ENCODE results near the gene HYLS1. TPM values are rescaled to one million over a fixed set of nuclear protein-coding genes. Genes with fewer than 3 reads are reported as not detected.

Gene HYLS1
- total RNA-seq, 1 donor = 5.8 TPM

DNA sequence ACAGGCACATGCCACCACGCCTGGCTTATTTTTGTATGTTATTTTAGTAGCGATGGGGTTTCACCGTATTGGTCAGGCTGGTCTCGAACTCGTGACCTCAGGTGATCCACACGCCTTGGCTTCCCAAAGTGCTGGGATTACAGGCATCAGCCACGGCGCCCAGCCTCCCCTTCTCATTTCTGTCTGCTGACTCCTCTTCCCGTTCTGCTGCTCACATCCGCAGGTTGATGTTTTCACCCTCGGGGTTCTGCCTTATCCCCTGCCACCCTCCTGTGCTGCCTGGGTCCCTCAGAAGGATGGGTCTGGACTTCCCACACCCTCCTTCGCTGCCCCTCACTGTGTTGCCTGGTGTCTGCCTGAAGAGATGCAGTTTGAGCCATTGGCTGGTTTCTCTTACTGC, 39.2 kb downstream of the HYLS1 start:
- Histone ChIP-seq H2AFZ (ENCODE audit: low read length) (no peak overlapping the region), H3K36me3 (ENCODE audit: insufficient read depth, low read length) (no peaks in the 10 kb centered on the region), H3K4me3 (ENCODE audit: insufficient read depth, low read length) (no peak overlapping the region), H3K4me2 (ENCODE audit: insufficient read depth, low read length) (no peak overlapping the region), H3K79me2 (ENCODE audit: insufficient read depth, low read length) (no peaks in the 10 kb centered on the region), H4K20me1 (ENCODE audit: insufficient read depth, low read length) (no peaks in the 10 kb centered on the region), H3K4me1 (ENCODE audit: insufficient read depth, low read length) (no peaks in the 10 kb centered on the region), H3K27ac (ENCODE audit: low read depth, low read length) (no peak overlapping the region), H3K9me3 (ENCODE audit: low read depth, low read length) (no peaks in the 10 kb centered on the region), H3K27me3 (ENCODE audit: insufficient read depth, low read length) (peaks cover 45% of the 10 kb centered on the region)
- TF ChIP-seq, protein P1, sequence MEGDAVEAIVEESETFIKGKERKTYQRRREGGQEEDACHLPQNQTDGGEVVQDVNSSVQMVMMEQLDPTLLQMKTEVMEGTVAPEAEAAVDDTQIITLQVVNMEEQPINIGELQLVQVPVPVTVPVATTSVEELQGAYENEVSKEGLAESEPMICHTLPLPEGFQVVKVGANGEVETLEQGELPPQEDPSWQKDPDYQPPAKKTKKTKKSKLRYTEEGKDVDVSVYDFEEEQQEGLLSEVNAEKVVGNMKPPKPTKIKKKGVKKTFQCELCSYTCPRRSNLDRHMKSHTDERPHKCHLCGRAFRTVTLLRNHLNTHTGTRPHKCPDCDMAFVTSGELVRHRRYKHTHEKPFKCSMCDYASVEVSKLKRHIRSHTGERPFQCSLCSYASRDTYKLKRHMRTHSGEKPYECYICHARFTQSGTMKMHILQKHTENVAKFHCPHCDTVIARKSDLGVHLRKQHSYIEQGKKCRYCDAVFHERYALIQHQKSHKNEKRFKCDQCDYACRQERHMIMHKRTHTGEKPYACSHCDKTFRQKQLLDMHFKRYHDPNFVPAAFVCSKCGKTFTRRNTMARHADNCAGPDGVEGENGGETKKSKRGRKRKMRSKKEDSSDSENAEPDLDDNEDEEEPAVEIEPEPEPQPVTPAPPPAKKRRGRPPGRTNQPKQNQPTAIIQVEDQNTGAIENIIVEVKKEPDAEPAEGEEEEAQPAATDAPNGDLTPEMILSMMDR (IDR thresholded peaks at IDR 0.05; ENCODE audit: extremely low read depth, low read depth, low read length) = no peak
- DNase-seq (ENCODE audit: insufficient read length, low spot score, missing footprints) = no peak

DNA sequence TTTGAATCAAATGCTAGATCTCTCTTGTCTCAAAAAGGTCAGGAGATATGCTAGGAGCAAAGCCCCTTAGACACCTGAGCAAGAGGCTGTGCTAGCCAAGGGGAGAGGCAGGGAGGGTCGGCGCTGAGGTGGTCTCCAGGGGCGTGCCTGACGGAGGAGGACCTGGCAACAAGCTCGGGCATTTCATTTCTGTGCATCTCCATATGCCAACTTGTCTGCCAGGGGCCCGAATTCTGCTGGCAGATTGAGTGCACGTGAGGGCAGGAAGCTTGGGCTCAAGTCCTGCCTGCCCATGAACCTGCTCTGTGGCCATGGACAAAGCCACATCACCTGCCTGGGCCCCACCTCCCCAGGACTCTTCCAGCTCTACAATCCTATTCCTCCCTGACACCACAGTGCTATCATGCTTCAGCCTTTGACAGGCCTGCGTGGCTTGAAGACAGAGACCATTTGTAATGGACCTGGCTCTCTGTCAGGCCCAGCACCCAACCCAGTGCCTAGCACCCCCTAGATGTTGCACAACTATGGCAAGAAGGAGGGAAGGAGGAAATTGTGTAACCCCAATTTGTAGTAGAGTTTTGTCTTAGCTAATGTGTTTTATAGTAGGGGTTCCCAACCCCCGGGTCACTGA, 42.1 kb downstream of the HYLS1 start:
- Histone ChIP-seq H3K4me3 (ENCODE audit: insufficient read depth, low read length) (no peak overlapping the region), H2AFZ (ENCODE audit: low read length) (no peak overlapping the region), H3K9me3 (ENCODE audit: low read depth, low read length) (no peaks in the 10 kb centered on the region), H4K20me1 (ENCODE audit: insufficient read depth, low read length) (no peaks in the 10 kb centered on the region), H3K79me2 (ENCODE audit: insufficient read depth, low read length) (no peaks in the 10 kb centered on the region), H3K27ac (ENCODE audit: low read depth, low read length) (no peak overlapping the region), H3K4me1 (ENCODE audit: insufficient read depth, low read length) (no peaks in the 10 kb centered on the region), H3K36me3 (ENCODE audit: insufficient read depth, low read length) (no peaks in the 10 kb centered on the region), H3K4me2 (ENCODE audit: insufficient read depth, low read length) (no peak overlapping the region), H3K27me3 (ENCODE audit: insufficient read depth, low read length) (peaks cover 51% of the 10 kb centered on the region)
- no peak for DNase-seq (ENCODE audit: insufficient read length, low spot score, missing footprints)
- TF ChIP-seq, protein P1 (IDR thresholded peaks at IDR 0.05; ENCODE audit: extremely low read depth, low read depth, low read length) = no peak

DNA sequence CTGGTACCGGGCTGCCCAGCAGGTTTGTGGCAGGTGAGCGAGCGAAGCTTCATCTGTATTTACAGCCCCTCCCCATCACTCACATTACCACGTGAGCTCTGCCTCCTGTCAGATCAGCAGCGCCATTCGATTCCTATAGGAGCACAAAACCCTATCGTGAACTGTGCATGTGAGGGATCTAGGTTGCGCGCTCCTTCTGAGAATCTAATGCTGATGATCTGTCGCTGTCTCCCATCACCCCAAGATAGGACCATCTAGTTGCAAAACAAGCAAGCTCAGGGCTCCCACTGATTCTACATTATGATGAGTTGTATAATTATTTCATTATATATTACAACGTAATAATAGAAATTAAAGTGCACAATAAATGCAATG, 42.6 kb downstream of the HYLS1 start:
- Histone ChIP-seq H2AFZ (ENCODE audit: low read length) (no peak overlapping the region), H3K27me3 (ENCODE audit: insufficient read depth, low read length) (peaks cover 46% of the 10 kb centered on the region), H3K27ac (ENCODE audit: low read depth, low read length) (no peak overlapping the region), H3K79me2 (ENCODE audit: insufficient read depth, low read length) (no peaks in the 10 kb centered on the region), H3K4me1 (ENCODE audit: insufficient read depth, low read length) (no peaks in the 10 kb centered on the region), H3K4me2 (ENCODE audit: insufficient read depth, low read length) (no peak overlapping the region), H3K36me3 (ENCODE audit: insufficient read depth, low read length) (no peaks in the 10 kb centered on the region), H4K20me1 (ENCODE audit: insufficient read depth, low read length) (no peaks in the 10 kb centered on the region), H3K9me3 (ENCODE audit: low read depth, low read length) (no peaks in the 10 kb centered on the region), H3K4me3 (ENCODE audit: insufficient read depth, low read length) (no peak overlapping the region)
- TF ChIP-seq, protein P1 (IDR thresholded peaks at IDR 0.05; ENCODE audit: extremely low read depth, low read depth, low read length) = no peak
- DNase-seq (ENCODE audit: insufficient read length, low spot score, missing footprints) = no peak

DNA sequence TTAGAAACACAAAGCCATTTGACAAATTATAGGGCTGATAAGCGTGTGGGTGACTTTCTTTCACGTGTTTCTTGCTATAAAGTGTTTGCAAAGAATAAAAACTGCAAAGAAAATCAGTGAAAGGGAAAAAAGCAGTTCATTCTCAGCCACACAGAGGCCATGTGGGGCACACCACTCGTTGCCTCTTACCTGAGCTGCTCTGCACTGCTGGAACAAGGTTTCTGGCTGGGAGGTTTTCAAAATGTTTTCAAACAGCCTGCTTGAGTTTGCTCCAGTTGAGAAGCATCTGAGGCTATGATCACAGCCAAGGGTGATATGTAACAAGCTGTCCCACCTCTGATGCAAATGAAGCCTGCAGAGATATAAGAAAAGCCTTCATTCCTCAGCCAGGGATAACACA, 43.6 kb downstream of the HYLS1 start:
- H3K4me1 ChIP-seq (ENCODE audit: insufficient read depth, low read length) = no peaks in the 10 kb centered on the region

More for the DNA sequence above, 43.6 kb downstream of the HYLS1 start:
- Histone ChIP-seq H3K9me3 (ENCODE audit: low read depth, low read length) (no peaks in the 10 kb centered on the region), H3K4me2 (ENCODE audit: insufficient read depth, low read length) (no peak overlapping the region), H3K27ac (ENCODE audit: low read depth, low read length) (no peak overlapping the region), H3K27me3 (ENCODE audit: insufficient read depth, low read length) (peaks cover 42% of the 10 kb centered on the region), H3K4me3 (ENCODE audit: insufficient read depth, low read length) (no peak overlapping the region), H3K79me2 (ENCODE audit: insufficient read depth, low read length) (no peaks in the 10 kb centered on the region), H3K36me3 (ENCODE audit: insufficient read depth, low read length) (no peaks in the 10 kb centered on the region), H4K20me1 (ENCODE audit: insufficient read depth, low read length) (no peaks in the 10 kb centered on the region), H2AFZ (ENCODE audit: low read length) (no peak overlapping the region)
- TF ChIP-seq, protein P1 (IDR thresholded peaks at IDR 0.05; ENCODE audit: extremely low read depth, low read depth, low read length) = no peak
- DNase-seq (ENCODE audit: insufficient read length, low spot score, missing footprints) = no peak
